ENCODE measurements around the gene GLOD4. TPM values are rescaled to one million over a fixed set of nuclear protein-coding genes. Genes with fewer than 3 reads are reported as not detected.

GLOD4 gene
- total and polyA plus RNA-seq, 10 of the 15 experiments (the other 5 are each of a cell fraction or from before 2014, with no cell fraction given): 40.8 to 107 (median 81.2) TPM

GRCh38 chr17:740240-741017 lies 41.7 kb downstream of the GLOD4 start (continued):
- TF ChIP-seq EZH2 (IDR thresholded peaks at IDR 0.05; ENCODE audit: borderline replicate concordance, control insufficient read depth, low read depth, low read length) (no peak), USF2 (IDR thresholded peaks at IDR 0.05; ENCODE audit: borderline replicate concordance, low read depth, low read length) (no peak), GABPA (IDR thresholded peaks at IDR 0.05; ENCODE audit: low read depth) (no peak; the same call in 1 of the 2 replicates), MTA2 (IDR thresholded peaks at IDR 0.05; ENCODE audit: low read depth) (peak; percentile 56; the same call in 1 of the 2 replicates), CBX3 (IDR thresholded peaks at IDR 0.05; ENCODE audit: borderline replicate concordance, low read depth) (no peak), PKNOX1 (IDR thresholded peaks at IDR 0.05) (no peak), CBFB (IDR thresholded peaks at IDR 0.05; ENCODE audit: low read depth) (peak; percentile 37; the same call in 1 of the 2 replicates), IKZF2 (IDR thresholded peaks at IDR 0.05) (peak; percentile 87 to 89), POLR2AphosphoS5 (IDR thresholded peaks at IDR 0.05; ENCODE audit: low read length) (peak; percentile 51; the same call in 1 of the 2 replicates), BMI1 (IDR thresholded peaks at IDR 0.05; ENCODE audit: borderline replicate concordance) (no peak), STAT3 (IDR thresholded peaks at IDR 0.05; ENCODE audit: low read depth, low read length) (no peak), HDGF (IDR thresholded peaks at IDR 0.05) (peak; percentile 67), KDM1A (IDR thresholded peaks at IDR 0.05; ENCODE audit: borderline replicate concordance) (no peak), ATF3 (IDR thresholded peaks at IDR 0.05; ENCODE audit: borderline replicate concordance, extremely low read depth, low read depth, low read length) (no peak), NR2C2 (IDR thresholded peaks at IDR 0.05; ENCODE audit: borderline replicate concordance, control insufficient read depth, insufficient read length, low read depth) (no peak), EED (IDR thresholded peaks at IDR 0.05; ENCODE audit: low read depth) (peak; percentile 76), GATAD2B (conservative IDR thresholded peaks at IDR 0.05; ENCODE audit: low read depth) (no peak; the same call in 1 of the 2 replicates), RELB (IDR thresholded peaks at IDR 0.05; ENCODE audit: low read depth) (peak; percentile 86; the same call in 1 of the 2 replicates), IKZF1 (conservative IDR thresholded peaks at IDR 0.05) (peak; percentile 87), BHLHE40 (IDR thresholded peaks at IDR 0.05; ENCODE audit: borderline replicate concordance in 1 of 2, low read depth in 2 of 2, low read length in 1 of 2) (0 out of 4 replicates have a peak, but pooled peaks have one; percentile 39 to 43), CREB1 (IDR thresholded peaks at IDR 0.05; ENCODE audit: low read depth) (peak; percentile 81), POLR2A (IDR thresholded peaks at IDR 0.05; ENCODE audit: low read depth, low read length) (peak; percentile 44; the same call in 1 of the 2 replicates)
- TF ChIP-seq, protein P1, sequence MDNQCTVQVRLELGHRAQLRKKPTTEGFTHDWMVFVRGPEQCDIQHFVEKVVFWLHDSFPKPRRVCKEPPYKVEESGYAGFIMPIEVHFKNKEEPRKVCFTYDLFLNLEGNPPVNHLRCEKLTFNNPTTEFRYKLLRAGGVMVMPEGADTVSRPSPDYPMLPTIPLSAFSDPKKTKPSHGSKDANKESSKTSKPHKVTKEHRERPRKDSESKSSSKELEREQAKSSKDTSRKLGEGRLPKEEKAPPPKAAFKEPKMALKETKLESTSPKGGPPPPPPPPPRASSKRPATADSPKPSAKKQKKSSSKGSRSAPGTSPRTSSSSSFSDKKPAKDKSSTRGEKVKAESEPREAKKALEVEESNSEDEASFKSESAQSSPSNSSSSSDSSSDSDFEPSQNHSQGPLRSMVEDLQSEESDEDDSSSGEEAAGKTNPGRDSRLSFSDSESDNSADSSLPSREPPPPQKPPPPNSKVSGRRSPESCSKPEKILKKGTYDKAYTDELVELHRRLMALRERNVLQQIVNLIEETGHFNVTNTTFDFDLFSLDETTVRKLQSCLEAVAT (IDR thresholded peaks at IDR 0.05): peak; percentile 37; the same call in 1 of the 2 replicates
- TF ChIP-seq, protein P2, sequence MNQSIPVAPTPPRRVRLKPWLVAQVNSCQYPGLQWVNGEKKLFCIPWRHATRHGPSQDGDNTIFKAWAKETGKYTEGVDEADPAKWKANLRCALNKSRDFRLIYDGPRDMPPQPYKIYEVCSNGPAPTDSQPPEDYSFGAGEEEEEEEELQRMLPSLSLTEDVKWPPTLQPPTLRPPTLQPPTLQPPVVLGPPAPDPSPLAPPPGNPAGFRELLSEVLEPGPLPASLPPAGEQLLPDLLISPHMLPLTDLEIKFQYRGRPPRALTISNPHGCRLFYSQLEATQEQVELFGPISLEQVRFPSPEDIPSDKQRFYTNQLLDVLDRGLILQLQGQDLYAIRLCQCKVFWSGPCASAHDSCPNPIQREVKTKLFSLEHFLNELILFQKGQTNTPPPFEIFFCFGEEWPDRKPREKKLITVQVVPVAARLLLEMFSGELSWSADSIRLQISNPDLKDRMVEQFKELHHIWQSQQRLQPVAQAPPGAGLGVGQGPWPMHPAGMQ (IDR thresholded peaks at IDR 0.05; ENCODE audit: borderline replicate concordance): no peak

All from GM12878 (cell line).